HepG2 (cell line): ENCODE measurements around the gene DUS1L. TPM values are rescaled to one million over a fixed set of nuclear protein-coding genes. Genes with fewer than 3 reads are reported as not detected.

Experiments used
- BHLHE40 ChIP-seq: IDR thresholded peaks from 2 replicates; pipeline ENCODE4 v1.6.1; 2011; ENCODE audit warnings: low read length, improper control_type of control experiment
- CBX5 ChIP-seq: sonication (generic); formaldehyde crosslinking; IDR thresholded peaks from 2 replicates; pipeline ENCODE4 v1.4.0; 2020; ENCODE audit warnings: missing genetic modification reagents, borderline replicate concordance
- NRL ChIP-seq: sonication (generic); formaldehyde crosslinking; IDR thresholded peaks from 2 replicates; pipeline ENCODE4 v1.5.0; 2020; ENCODE audit warnings: missing genetic modification reagents, mild to moderate bottlenecking, moderate library complexity, borderline replicate concordance
- PHF8 ChIP-seq: sonication (generic); formaldehyde crosslinking; IDR thresholded peaks from 2 replicates; pipeline ENCODE4 v1.5.0; 2020; ENCODE audit warnings: missing genetic modification reagents
- RFXANK ChIP-seq: IDR thresholded peaks from 2 replicates; pipeline ENCODE4 v1.6.1; 2016
- SYNCRIP ChIP-seq: fragments of 200-400 bp; formaldehyde crosslinking; IDR thresholded peaks from 2 replicates; pipeline ENCODE4 v1.6.1; 2018; ENCODE audit warnings: mild to moderate bottlenecking, low read depth, low read length; ENCODE audit not compliant: insufficient read depth
- TAF1 ChIP-seq: sonication (generic); formaldehyde crosslinking; IDR thresholded peaks from 2 replicates; pipeline ENCODE4 v1.4.0; 2020; ENCODE audit warnings: missing genetic modification reagents
- TCF7L2 ChIP-seq: IDR thresholded peaks from 2 replicates; pipeline ENCODE4 v1.6.1; 2011; ENCODE audit warnings: mild to moderate bottlenecking, low read depth, low read length, moderate library complexity
- TEAD3 ChIP-seq: optimal IDR thresholded peaks from 2 replicates; pipeline ENCODE3; 2016; ENCODE audit warnings: borderline replicate concordance
- ZNF350 ChIP-seq: sonication (generic); formaldehyde crosslinking; IDR thresholded peaks from 2 replicates; pipeline ENCODE4 v1.4.0; 2020; ENCODE audit warnings: mild to moderate bottlenecking, low read depth, missing genetic modification reagents, borderline replicate concordance
- ZNF496 ChIP-seq: sonication (generic); formaldehyde crosslinking; IDR thresholded peaks from 2 replicates; pipeline ENCODE4 v1.8.1; 2023; ENCODE audit warnings: mild to moderate bottlenecking, moderate library complexity, missing genetic modification reagents; ENCODE audit not compliant: insufficient replicate concordance
- ZNF605 ChIP-seq: sonication (generic); formaldehyde crosslinking; IDR thresholded peaks from 2 replicates; pipeline ENCODE4 v1.8.0; 2022; ENCODE audit warnings: mild to moderate bottlenecking, missing genetic modification reagents
- ZSCAN12 ChIP-seq: sonication (generic); formaldehyde crosslinking; IDR thresholded peaks from 2 replicates; pipeline ENCODE4 v1.9.0; 2021; ENCODE audit warnings: mild to moderate bottlenecking, missing genetic modification reagents
- polyA plus RNA-seq, 8 experiments: library from polyadenylated mRNA; depleted of rRNA in 3 of 8; stranded (reverse) in 7 of 8; unstranded in 1 of 8; fragments of >200 nt; fragmentation: Illumina TruSeq in 4 of 8; extraction: Trizol in 4 of 8; gene quantifications; 2 replicates each; pipeline versions ENCODE4 v1.2.1 to v1.2.3, GENCODE V29; 2011 to 2016; ENCODE audit warnings: low read depth in 4 of 8, missing spikeins in 1 of 8, mixed read lengths in 1 of 8; ENCODE audit not compliant: insufficient read depth in 1 of 8
- total RNA-seq, 5 experiments: library from RNA; depleted of rRNA; stranded (reverse); fragments of >200 nt; fragmentation: Illumina TruSeq; extraction: Trizol; gene quantifications; 2 replicates each; pipeline ENCODE4 v1.2.3, GENCODE V29; 2016; ENCODE audit warnings: low read depth in 1 of 5
- TF ChIP-seq, protein P1 (sequence below): sonication (generic); formaldehyde crosslinking; IDR thresholded peaks from 2 replicates; pipeline ENCODE4 v1.8.0; 2022; ENCODE audit warnings: missing genetic modification reagents, mild to moderate bottlenecking, moderate library complexity, borderline replicate concordance
- TF ChIP-seq, protein P2 (sequence below): fragments of 450-650 bp; IDR thresholded peaks from 2 replicates; pipeline ENCODE4 v1.6.1; 2016
- TF ChIP-seq, protein P3 (sequence below): IDR thresholded peaks from 2 replicates; pipeline ENCODE4 v1.6.1; 2012; ENCODE audit warnings: low read length, improper control_type of control experiment
- TF ChIP-seq, protein P4 (sequence below): sonication (generic); formaldehyde crosslinking; IDR thresholded peaks from 2 replicates; pipeline ENCODE4 v1.4.0; 2020; ENCODE audit warnings: missing genetic modification reagents; ENCODE audit errors: not compliant biosample characterization
- TF ChIP-seq, protein P5 (sequence below): sonication (generic); formaldehyde crosslinking; IDR thresholded peaks from 2 replicates; pipeline ENCODE4 v1.8.1; 2023; ENCODE audit warnings: mild to moderate bottlenecking, missing genetic modification reagents
- TF ChIP-seq, protein P6 (sequence below): sonication (generic); formaldehyde crosslinking; IDR thresholded peaks from 2 replicates; pipeline ENCODE4 v1.4.0; 2020; ENCODE audit warnings: low read depth, mild to moderate bottlenecking, missing genetic modification reagents

Gene DUS1L
- total and polyA plus RNA-seq, 2 of the 13 experiments (the other 11 are each of a cell fraction or from before 2014, with no cell fraction given): 81.0 to 109 TPM

DNA sequence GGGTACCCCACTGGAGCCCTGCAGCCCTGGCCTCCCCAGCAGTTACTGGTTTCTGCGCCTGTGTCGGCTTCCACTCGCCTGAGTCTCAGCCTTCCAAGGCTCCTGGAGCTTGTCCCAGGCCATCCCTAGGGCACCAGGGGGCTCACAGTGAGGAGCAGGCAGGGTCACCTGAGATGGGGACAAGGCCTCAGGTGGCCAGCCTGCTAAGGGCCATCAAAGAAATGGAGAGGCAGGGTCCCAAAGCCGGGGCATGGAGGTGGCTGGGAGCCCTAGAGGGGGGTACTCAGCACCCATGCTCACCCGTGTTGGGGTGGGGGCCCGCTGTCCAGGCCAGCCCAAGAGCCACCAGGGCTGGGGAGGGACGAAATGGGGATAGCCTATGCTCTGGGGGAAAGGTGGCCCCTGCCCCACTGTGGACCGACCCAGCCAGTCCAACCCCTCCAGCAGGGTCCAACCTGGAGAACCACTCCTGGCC is 31.1 kb upstream of the DUS1L start (continued):
- TF ChIP-seq ZNF605: peak; percentile 69; the same call in 1 of the 2 replicates
- TF ChIP-seq TCF7L2: no peak
- TF ChIP-seq, protein P1, sequence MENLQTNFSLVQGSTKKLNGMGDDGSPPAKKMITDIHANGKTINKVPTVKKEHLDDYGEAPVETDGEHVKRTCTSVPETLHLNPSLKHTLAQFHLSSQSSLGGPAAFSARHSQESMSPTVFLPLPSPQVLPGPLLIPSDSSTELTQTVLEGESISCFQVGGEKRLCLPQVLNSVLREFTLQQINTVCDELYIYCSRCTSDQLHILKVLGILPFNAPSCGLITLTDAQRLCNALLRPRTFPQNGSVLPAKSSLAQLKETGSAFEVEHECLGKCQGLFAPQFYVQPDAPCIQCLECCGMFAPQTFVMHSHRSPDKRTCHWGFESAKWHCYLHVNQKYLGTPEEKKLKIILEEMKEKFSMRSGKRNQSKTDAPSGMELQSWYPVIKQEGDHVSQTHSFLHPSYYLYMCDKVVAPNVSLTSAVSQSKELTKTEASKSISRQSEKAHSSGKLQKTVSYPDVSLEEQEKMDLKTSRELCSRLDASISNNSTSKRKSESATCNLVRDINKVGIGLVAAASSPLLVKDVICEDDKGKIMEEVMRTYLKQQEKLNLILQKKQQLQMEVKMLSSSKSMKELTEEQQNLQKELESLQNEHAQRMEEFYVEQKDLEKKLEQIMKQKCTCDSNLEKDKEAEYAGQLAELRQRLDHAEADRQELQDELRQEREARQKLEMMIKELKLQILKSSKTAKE (CRISPR knock-in tag): no peak
- 0 out of 2 replicates have a peak, but pooled peaks have one; percentile 5 for TF ChIP-seq CBX5 (CRISPR knock-in tag)
- TF ChIP-seq ZNF496: no peak
- no peak for TF ChIP-seq TEAD3 (CRISPR knock-in tag)
- TF ChIP-seq TAF1 (CRISPR knock-in tag): no peak; the same call in 1 of the 2 replicates
- TF ChIP-seq SYNCRIP: no peak
- TF ChIP-seq NRL: 0 out of 2 replicates have a peak, but pooled peaks have one; percentile 6
- TF ChIP-seq RFXANK: no peak
- no peak for TF ChIP-seq BHLHE40
- TF ChIP-seq, protein P2, sequence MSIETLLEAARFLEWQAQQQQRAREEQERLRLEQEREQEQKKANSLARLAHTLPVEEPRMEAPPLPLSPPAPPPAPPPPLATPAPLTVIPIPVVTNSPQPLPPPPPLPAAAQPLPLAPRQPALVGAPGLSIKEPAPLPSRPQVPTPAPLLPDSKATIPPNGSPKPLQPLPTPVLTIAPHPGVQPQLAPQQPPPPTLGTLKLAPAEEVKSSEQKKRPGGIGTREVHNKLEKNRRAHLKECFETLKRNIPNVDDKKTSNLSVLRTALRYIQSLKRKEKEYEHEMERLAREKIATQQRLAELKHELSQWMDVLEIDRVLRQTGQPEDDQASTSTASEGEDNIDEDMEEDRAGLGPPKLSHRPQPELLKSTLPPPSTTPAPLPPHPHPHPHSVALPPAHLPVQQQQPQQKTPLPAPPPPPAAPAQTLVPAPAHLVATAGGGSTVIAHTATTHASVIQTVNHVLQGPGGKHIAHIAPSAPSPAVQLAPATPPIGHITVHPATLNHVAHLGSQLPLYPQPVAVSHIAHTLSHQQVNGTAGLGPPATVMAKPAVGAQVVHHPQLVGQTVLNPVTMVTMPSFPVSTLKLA: no peak
- TF ChIP-seq, protein P3, sequence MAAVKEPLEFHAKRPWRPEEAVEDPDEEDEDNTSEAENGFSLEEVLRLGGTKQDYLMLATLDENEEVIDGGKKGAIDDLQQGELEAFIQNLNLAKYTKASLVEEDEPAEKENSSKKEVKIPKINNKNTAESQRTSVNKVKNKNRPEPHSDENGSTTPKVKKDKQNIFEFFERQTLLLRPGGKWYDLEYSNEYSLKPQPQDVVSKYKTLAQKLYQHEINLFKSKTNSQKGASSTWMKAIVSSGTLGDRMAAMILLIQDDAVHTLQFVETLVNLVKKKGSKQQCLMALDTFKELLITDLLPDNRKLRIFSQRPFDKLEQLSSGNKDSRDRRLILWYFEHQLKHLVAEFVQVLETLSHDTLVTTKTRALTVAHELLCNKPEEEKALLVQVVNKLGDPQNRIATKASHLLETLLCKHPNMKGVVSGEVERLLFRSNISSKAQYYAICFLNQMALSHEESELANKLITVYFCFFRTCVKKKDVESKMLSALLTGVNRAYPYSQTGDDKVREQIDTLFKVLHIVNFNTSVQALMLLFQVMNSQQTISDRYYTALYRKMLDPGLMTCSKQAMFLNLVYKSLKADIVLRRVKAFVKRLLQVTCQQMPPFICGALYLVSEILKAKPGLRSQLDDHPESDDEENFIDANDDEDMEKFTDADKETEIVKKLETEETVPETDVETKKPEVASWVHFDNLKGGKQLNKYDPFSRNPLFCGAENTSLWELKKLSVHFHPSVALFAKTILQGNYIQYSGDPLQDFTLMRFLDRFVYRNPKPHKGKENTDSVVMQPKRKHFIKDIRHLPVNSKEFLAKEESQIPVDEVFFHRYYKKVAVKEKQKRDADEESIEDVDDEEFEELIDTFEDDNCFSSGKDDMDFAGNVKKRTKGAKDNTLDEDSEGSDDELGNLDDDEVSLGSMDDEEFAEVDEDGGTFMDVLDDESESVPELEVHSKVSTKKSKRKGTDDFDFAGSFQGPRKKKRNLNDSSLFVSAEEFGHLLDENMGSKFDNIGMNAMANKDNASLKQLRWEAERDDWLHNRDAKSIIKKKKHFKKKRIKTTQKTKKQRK: no peak
- no peak for TF ChIP-seq PHF8 (CRISPR knock-in tag)
- no peak for TF ChIP-seq ZSCAN12 (CRISPR knock-in tag)
- TF ChIP-seq, protein P4, sequence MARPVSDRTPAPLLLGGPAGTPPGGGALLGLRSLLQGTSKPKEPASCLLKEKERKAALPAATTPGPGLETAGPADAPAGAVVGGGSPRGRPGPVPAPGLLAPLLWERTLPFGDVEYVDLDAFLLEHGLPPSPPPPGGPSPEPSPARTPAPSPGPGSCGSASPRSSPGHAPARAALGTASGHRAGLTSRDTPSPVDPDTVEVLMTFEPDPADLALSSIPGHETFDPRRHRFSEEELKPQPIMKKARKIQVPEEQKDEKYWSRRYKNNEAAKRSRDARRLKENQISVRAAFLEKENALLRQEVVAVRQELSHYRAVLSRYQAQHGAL (CRISPR knock-in tag): no peak
- TF ChIP-seq, protein P5, sequence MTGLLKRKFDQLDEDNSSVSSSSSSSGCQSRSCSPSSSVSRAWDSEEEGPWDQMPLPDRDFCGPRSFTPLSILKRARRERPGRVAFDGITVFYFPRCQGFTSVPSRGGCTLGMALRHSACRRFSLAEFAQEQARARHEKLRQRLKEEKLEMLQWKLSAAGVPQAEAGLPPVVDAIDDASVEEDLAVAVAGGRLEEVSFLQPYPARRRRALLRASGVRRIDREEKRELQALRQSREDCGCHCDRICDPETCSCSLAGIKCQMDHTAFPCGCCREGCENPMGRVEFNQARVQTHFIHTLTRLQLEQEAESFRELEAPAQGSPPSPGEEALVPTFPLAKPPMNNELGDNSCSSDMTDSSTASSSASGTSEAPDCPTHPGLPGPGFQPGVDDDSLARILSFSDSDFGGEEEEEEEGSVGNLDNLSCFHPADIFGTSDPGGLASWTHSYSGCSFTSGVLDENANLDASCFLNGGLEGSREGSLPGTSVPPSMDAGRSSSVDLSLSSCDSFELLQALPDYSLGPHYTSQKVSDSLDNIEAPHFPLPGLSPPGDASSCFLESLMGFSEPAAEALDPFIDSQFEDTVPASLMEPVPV: 0 out of 2 replicates have a peak, but pooled peaks have one; percentile 3
- 0 out of 2 replicates have a peak, but pooled peaks have one; percentile 46 for TF ChIP-seq ZNF350 (CRISPR knock-in tag)
- TF ChIP-seq, protein P6, sequence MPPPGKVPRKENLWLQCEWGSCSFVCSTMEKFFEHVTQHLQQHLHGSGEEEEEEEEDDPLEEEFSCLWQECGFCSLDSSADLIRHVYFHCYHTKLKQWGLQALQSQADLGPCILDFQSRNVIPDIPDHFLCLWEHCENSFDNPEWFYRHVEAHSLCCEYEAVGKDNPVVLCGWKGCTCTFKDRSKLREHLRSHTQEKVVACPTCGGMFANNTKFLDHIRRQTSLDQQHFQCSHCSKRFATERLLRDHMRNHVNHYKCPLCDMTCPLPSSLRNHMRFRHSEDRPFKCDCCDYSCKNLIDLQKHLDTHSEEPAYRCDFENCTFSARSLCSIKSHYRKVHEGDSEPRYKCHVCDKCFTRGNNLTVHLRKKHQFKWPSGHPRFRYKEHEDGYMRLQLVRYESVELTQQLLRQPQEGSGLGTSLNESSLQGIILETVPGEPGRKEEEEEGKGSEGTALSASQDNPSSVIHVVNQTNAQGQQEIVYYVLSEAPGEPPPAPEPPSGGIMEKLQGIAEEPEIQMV (CRISPR knock-in tag): no peak
